Esophagus muscularis mucosa (tissue), 4 donors: ENCODE results near the gene LDLRAD1. TPM values are rescaled to one million over a fixed set of nuclear protein-coding genes. Genes with fewer than 3 reads are reported as not detected.

Experiments
- DNase-seq: peaks from one replicate; pipeline ENCODE4 v3.0.0-alpha.2; 2017; ENCODE audit errors: extremely low spot score
- H3K27ac ChIP-seq, 4 donors: fragments of 200-600 bp; sonication (generic); replicated peaks in 1 of 4; 1 replicate in 3 of 4; 2 replicates in 1 of 4; pipeline ENCODE4 v1.5.1; 2016 to 2019; ENCODE audit warnings: mild to moderate bottlenecking in 1 of 4
- H3K27me3 ChIP-seq, 4 donors: fragments of 200-600 bp; sonication (generic); one replicate each; pipeline versions ENCODE4 v1.5.1 to v1.6.0; 2016 to 2019
- H3K36me3 ChIP-seq, 4 donors: fragments of 200-600 bp; sonication (generic); one replicate each; pipeline ENCODE4 v1.5.1; 2016 to 2019
- H3K4me1 ChIP-seq, 4 donors: fragments of 200-600 bp; sonication (generic); one replicate each; pipeline ENCODE4 v1.5.1; 2016 to 2019
- H3K4me3 ChIP-seq, 4 donors: fragments of 200-600 bp; sonication (generic); 1 replicate in 2 of 4; 2 replicates in 2 of 4; pipeline ENCODE4 v1.5.1; 2016 to 2019; ENCODE audit warnings: mild to moderate bottlenecking in 4 of 4, moderate library complexity in 1 of 4
- H3K9me3 ChIP-seq, 4 donors: fragments of 200-600 bp; sonication (generic); 1 replicate in 3 of 4; 2 replicates in 1 of 4; pipeline ENCODE4 v1.5.1; 2016 to 2019
- CTCF ChIP-seq, 3 experiments: fragments of 200-600 bp in 2 of 3; fragments of 450-650 bp in 1 of 3; sonication (generic) in 2 of 3; IDR thresholded peaks; one replicate each; pipeline ENCODE4 v1.5.1; 2017 to 2019; ENCODE audit warnings: antibody characterized with exemption in 3 of 3, mild to moderate bottlenecking in 2 of 3, moderate library complexity in 1 of 3
- EP300 ChIP-seq: sonication (generic); formaldehyde crosslinking; IDR thresholded peaks from one replicate; pipeline ENCODE4 v1.6.1; 2017; ENCODE audit warnings: antibody characterized with exemption
- POLR2A ChIP-seq: fragments of 450-650 bp; IDR thresholded peaks from one replicate; pipeline ENCODE4 v1.6.1; 2017; ENCODE audit warnings: antibody characterized with exemption, moderate library complexity, mild to moderate bottlenecking, low read depth
- POLR2AphosphoS5 ChIP-seq, 2 donors: sonication (generic); formaldehyde crosslinking; IDR thresholded peaks; one replicate each; pipeline ENCODE4 v1.6.1; 2017; ENCODE audit warnings: antibody characterized with exemption in 2 of 2
- WGBS: methylation state at CpG from one replicate; pipeline ENCODE4 v1.1.5; 2018; 5-methylcytosine and 5-hydroxymethylcytosine counted together
- intact Hi-C: fragments of 100-400 bp; cut with DNase I; formaldehyde crosslinking; loops from one replicate; pipeline ENCODE4 v1.15.1; 2023
- total RNA-seq, 4 donors: library from RNA; depleted of rRNA; stranded (reverse); fragments of >200 nt; gene quantifications; one replicate each; pipeline versions ENCODE4 v1.1.0 to v1.2.1, GENCODE V29; 2016

Gene LDLRAD1
- total RNA-seq, 4 donors from 2014 or later = not detected

GRCh38 chr1:54047384-54048305 is 29.7 kb upstream of the LDLRAD1 start:
- intact Hi-C loops = loop anchor here (5.0 kb wide), 1 partner anchor 160 kb away; the partner anchor contains the start of gene YIPF1
- no peak for DNase-seq
- Histone ChIP-seq H3K4me3 (no peak overlapping the region), H3K36me3 (peaks cover 7 to 19% (median 11%) of the 10 kb centered on the region in 4 donors), H3K27ac (peak overlapping the region in 3 of 4 donors; percentile 5 to 23 (median 5)), H3K27me3 (no peaks in the 10 kb centered on the region), H3K4me1 (peaks cover 50 to 74% (median 67%) of the 10 kb centered on the region in 4 donors), H3K9me3 (no peaks in the 10 kb centered on the region)
- 70% methylated on average over 5 of the region's 5 CpGs for WGBS
- TF ChIP-seq CTCF (IDR thresholded peaks at IDR 0.05) = no peak
- TF ChIP-seq POLR2AphosphoS5 (IDR thresholded peaks at IDR 0.05) = no peak

- 66% methylated on average over 7 of the region's 7 CpGs for WGBS
- Histone ChIP-seq H3K27me3 (no peaks in the 10 kb centered on the region), H3K36me3 (peaks cover 14 to 27% (median 19%) of the 10 kb centered on the region in 4 donors), H3K9me3 (no peaks in the 10 kb centered on the region), H3K4me3 (no peak overlapping the region), H3K27ac (peak overlapping the region in 3 of 4 donors; percentile 4 to 23 (median 5)), H3K4me1 (peaks cover 48 to 69% (median 63%) of the 10 kb centered on the region in 4 donors)
- DNase-seq = no peak
- intact Hi-C loops = loop anchor here (5.0 kb wide), 1 partner anchor 160 kb away; the partner anchor contains the start of gene YIPF1
- TF ChIP-seq POLR2A (no peak), EP300 (no peak), POLR2AphosphoS5 (IDR thresholded peaks at IDR 0.05) (no peak), CTCF (IDR thresholded peaks at IDR 0.05) (no peak)
Measured at GRCh38 chr1:54046671-54047383, 28.8 kb upstream of the LDLRAD1 start.

GRCh38 chr1:54045496-54045895 is 27.5 kb upstream of the LDLRAD1 start:
- DNase-seq = no peak
- Histone ChIP-seq H3K27me3 (no peaks in the 10 kb centered on the region), H3K4me3 (no peak overlapping the region), H3K4me1 (peaks cover 35 to 56% (median 50%) of the 10 kb centered on the region in 4 donors), H3K9me3 (no peaks in the 10 kb centered on the region), H3K36me3 (peaks cover 25 to 40% (median 32%) of the 10 kb centered on the region in 4 donors), H3K27ac (no peak overlapping the region)
- WGBS = 91% methylated on average over 2 of the region's 2 CpGs
- intact Hi-C loops = loop anchor here (5.0 kb wide), 1 partner anchor 158 kb away; the partner anchor contains the start of gene YIPF1
- TF ChIP-seq POLR2AphosphoS5 (IDR thresholded peaks at IDR 0.05) (no peak), CTCF (IDR thresholded peaks at IDR 0.05) (no peak), EP300 (no peak), POLR2A (no peak)

- WGBS = 15% methylated on average over 1 of the region's 1 CpG
- no peak overlapping the region for H3K27ac ChIP-seq
- no peak overlapping the region for H3K4me3 ChIP-seq
- no peaks in the 10 kb centered on the region for H3K9me3 ChIP-seq
- H3K36me3 ChIP-seq = peaks cover 39 to 75% (median 68%) of the 10 kb centered on the region in 4 donors
- intact Hi-C loops = no loop called here
- DNase-seq = no peak
- TF ChIP-seq POLR2A (no peak), EP300 (no peak), POLR2AphosphoS5 (IDR thresholded peaks at IDR 0.05) (no peak), CTCF (IDR thresholded peaks at IDR 0.05) (no peak)
- H3K4me1 ChIP-seq = peaks cover 7 to 19% (median 13%) of the 10 kb centered on the region in 4 donors
- H3K27me3 ChIP-seq = no peaks in the 10 kb centered on the region
Measured at GRCh38 chr1:54041806-54042205, 23.8 kb upstream of the LDLRAD1 start.
